Stimulated activated CD8-positive, alpha-beta memory T cell treated with anti-CD3 and anti-CD28 coated beads, Interleukin-2, amount 100 ng/mL, for 1 hour (primary cell): Measurements from ENCODE around the gene KCTD7.
"Not testable (repeated sequence)": the region's sequence is repeated elsewhere in the genome, so short reads cannot be mapped to it uniquely, and the experiment has no call there.

Experiments
- DNase-seq, 2 donors: peaks; one replicate each; pipeline ENCODE4 v3.0.0-alpha.2; 2020; ENCODE audit warnings: low read depth in 2 of 2

Gene KCTD7

GRCh38 chr7:66617295-66617694 is 11.4 kb upstream of the KCTD7 start:
- DNase-seq = no peak

DNA sequence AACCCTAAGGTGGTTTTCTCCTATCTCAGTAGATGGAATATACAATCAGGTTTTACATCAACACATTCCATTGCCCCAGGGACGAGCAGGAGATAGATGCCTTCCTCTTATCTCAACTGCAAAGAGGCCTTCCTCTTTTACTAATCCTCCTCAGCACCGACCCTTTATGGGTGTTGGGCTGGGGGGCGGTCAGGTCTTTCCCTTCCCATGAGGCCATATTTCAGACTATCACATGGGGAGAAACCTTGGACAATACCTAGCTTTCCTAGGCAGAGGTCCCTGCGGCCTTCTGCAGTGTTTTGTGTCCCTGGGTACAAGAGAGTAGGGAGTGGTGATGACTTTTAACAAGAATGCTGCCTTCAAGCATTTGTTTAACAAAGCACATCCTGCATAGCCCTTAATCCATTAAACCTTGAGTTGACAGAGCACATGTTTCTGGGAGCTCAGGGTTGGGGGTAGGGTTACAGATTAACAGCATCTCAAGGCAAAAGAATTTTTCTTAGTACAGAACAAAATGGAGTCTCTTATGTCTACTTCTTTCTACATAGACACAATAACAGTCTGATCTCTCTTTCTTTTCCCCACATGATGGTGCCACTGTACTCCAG is 9.2 kb upstream of the KCTD7 start:
- not testable (repeated sequence) for DNase-seq

- no peak for DNase-seq
These were observed 2.2 kb upstream of the KCTD7 start for GRCh38 chr7:66626331-66626934.

- no peak for DNase-seq
These were observed 1.5 kb upstream of the KCTD7 start for GRCh38 chr7:66627151-66627681.

DNA sequence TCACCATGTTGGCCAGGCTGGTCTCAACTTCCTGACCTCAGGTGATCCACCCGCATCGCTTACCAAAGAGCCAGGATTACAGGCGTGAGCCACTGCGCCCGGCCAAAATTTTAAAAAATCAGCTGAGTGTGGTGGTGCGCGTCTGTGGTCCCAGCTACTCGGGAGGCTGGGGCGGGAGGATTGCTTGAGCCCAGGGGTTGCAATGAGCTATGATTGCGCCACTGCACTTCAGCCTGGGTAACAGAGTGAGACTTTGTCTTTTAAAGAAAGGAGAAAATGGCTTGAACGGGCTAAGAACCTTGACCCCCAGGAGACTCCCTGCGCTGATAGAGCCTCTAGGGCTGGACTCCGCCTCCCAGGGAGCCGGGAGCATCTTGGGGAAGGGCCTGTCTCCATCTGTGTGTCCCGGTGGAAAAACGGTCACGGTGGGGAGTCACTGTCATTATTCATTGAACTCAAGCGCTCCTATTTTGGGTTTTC is 760 bp upstream of the KCTD7 start:
- DNase-seq = no peak

GRCh38 chr7:66629222-66630062 is 761 bp downstream of the KCTD7 start:
- DNase-seq = no peak

GRCh38 chr7:66630531-66630930 is 1.9 kb downstream of the KCTD7 start:
- DNase-seq = no peak

- DNase-seq = no peak
These were observed 2.8 kb downstream of the KCTD7 start for GRCh38 chr7:66631471-66631870.

DNA sequence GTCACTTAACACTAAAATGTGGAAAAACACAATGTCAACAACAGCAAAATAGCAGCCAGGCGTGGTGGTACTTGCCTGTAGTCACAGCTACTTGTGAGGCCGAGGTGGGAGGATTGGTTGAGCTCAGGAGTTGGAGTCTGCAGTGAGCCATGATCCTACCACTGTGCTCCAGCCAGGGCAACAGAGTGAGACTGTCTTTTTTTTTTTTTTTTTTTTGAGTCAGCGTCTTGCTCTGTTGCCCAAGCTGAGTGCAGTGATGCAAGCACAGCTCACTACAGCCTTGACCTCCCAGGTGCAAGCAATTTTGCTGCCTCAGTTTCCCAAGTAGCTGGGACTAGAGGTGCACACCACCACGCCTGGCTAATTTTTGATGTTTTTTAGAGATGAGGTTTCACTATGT is 6.1 kb downstream of the KCTD7 start:
- no peak for DNase-seq

- not testable (repeated sequence) for DNase-seq
These were observed 6.8 kb downstream of the KCTD7 start for GRCh38 chr7:66635322-66635981.

- DNase-seq = not testable (repeated sequence)
These were observed 7.4 kb downstream of the KCTD7 start for GRCh38 chr7:66635982-66636546.

DNA sequence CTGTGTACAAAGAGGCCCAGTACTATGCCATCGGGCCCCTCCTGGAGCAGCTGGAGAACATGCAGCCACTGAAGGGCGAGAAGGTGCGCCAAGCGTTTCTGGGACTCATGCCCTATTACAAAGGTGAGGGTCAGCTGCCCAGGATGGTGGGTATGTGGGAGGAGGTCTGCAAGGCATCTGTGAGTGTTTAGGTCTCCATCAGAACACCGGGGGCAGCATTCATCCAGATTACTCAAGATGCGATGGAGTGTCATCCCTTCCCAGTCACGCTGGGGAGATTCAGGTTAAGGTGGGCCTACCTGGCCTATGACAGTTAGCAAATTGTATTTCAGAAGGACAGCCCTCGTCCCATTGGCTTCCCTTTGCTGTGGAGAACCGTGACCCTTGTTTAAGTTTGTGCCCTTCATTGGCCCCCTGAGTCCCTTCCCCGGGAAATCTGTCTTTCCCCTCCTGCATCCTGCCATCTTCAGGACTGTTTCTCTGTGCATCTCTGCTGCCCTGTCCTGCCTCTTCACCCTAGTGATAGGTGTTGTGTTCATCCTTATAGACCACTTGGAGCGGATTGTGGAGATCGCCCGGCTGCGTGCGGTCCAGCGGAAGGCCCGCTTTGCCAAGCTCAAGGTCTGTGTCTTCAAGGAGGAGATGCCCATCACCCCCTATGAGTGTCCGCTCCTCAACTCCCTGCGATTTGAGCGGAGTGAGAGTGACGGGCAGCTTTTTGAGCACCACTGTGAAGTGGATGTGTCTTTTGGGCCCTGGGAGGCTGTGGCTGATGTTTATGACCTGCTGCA is 9.8 kb downstream of the KCTD7 start:
- DNase-seq = no peak

DNA sequence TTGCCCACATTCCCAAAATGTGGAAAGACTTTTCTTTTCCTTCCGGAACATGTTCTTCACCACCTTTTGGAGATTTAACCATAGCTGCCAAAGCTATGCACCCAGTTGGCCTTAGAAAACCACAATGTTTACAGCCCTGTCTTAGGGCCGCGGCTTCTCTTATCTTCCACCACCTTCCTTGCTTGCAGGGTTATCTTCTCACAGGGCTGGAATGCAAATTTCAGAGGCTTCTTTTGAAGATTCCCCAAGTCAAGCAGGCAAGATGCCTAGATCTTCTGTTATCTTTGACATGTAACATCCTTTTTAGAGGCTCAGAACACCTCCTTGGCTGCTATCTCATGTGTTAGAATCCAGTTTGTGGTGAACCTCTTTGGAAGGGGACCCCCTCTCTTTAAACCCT is 11.1 kb downstream of the KCTD7 start:
- no peak for DNase-seq

DNA sequence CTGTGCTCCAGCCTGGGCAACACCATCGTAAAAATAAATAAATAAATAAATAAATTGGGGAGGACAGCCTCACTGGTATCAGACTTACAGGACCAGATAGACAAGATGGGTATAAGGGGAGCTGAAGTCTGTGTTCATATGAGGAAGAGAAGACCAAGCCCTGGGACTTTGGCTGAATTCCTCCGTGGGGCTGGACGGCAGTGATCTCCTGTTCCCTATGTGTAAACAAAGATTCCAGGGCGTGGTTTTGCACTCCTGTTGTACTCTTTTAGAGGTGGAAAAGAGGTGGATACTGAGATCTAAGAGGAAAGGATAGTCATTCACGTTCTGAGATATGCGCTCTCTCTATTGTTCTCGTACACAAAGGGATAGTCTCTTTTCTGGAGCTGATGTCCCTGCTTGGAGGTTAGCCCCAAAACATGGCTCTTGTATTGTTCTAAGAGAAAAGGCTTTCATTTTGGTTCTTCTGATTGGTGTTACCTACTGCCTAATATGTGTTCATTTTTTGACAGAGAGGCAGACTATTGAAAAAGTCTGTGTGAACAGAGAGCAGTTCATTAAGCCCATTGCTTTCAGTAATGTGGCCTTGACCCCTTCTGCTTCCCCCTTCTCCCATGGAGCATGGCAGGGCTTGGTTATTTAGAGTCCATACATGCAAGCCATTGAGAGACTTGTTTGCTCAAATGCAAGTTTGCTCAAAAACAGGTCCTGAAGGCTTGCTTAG is 12.3 kb downstream of the KCTD7 start:
- no peak for DNase-seq

DNA sequence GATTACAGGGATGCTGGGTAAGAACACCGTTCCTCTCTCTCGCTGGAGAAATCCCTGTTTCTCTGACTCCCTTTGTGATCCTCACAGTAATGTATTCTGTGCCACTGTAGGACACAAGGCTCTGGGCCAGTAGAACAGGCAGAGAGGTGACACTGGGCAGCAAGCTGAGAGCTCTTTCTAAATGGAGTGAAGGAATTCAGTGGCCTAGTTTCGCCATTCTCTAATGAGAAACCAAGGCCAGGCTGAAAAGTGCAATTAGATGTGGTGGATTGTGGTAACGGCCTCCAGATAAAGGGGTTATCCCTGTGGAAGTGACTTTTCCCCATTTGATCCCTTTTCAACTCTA is 12.8 kb downstream of the KCTD7 start:
- no peak for DNase-seq

GRCh38 chr7:66642186-66642585 is 13.5 kb downstream of the KCTD7 start:
- DNase-seq = no peak

DNA sequence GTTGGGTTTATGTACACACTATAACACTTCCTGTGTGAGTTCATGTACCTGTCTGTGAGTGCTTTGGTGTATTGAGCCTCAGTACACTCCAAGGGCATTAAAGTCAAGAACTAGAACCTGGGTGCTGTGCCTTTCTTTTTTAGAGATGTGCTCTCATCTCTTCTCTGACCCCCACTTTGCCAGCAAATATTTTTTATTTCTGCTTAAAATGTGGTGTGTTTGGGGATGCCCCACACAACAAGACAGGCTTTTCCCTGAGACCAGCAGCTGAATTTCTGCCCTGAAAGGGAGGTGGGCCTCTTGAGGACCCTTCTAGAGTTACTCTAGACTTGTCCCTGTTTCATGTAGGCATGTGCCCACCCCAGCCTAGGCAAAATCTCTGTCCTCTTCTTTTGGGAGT is 14.3 kb downstream of the KCTD7 start:
- DNase-seq = no peak

- no peak for DNase-seq
These were observed 14.7 kb downstream of the KCTD7 start for GRCh38 chr7:66643395-66643794.

GRCh38 chr7:66651026-66651425 is 22.3 kb downstream of the KCTD7 start:
- not testable (repeated sequence) for DNase-seq

GRCh38 chr7:66653719-66654274 is 25.1 kb downstream of the KCTD7 start:
- not testable (repeated sequence) for DNase-seq
